NOMO-1 (cell line): ENCODE data around the gene FAT2.

ENCODE experiments used
- DNase-seq, 2 experiments: peaks; one replicate each; lab custom pipeline; 2025; ENCODE audit not compliant: unreplicated experiment in 2 of 2; lab: John Stamatoyannopoulos, UW

The FAT2 gene

GRCh38 chr5:151591144-151591819, at the start of gene FAT2:
TSS of gene FAT2 (minus strand) at chr5:151591331. CDS start at chr5:151568931, 22,400 bp downstream.
- DNase-seq = no peak

GRCh38 chr5:151638619-151639018, 47.5 kb upstream of the FAT2 start:
- no peak for DNase-seq

- DNase-seq = no peak
Measured at GRCh38 chr5:151637676-151638075, 46.5 kb upstream of the FAT2 start.

- DNase-seq = no peak
Measured at GRCh38 chr5:151633892-151634291, 42.8 kb upstream of the FAT2 start.

- no peak for DNase-seq
Measured at GRCh38 chr5:151632941-151633340, 41.8 kb upstream of the FAT2 start.

- DNase-seq = no peak
Measured at GRCh38 chr5:151632524-151632923, 41.4 kb upstream of the FAT2 start.

GRCh38 chr5:151631941-151632340, 40.8 kb upstream of the FAT2 start:
- no peak for DNase-seq

- no peak for DNase-seq
Measured at GRCh38 chr5:151630088-151630487, 39.0 kb upstream of the FAT2 start.

- no peak for DNase-seq
Measured at GRCh38 chr5:151628112-151628823, 37.1 kb upstream of the FAT2 start.

GRCh38 chr5:151627650-151628049, 36.5 kb upstream of the FAT2 start:
- DNase-seq = no peak

GRCh38 chr5:151625285-151625684, 34.2 kb upstream of the FAT2 start:
- no peak for DNase-seq

- no peak for DNase-seq
Measured at GRCh38 chr5:151624476-151624875, 33.3 kb upstream of the FAT2 start.

GRCh38 chr5:151622367-151623088, 31.4 kb upstream of the FAT2 start:
- DNase-seq = no peak

- no peak for DNase-seq
Measured at GRCh38 chr5:151620461-151620840, 29.3 kb upstream of the FAT2 start.

GRCh38 chr5:151619812-151620460, 28.8 kb upstream of the FAT2 start:
- DNase-seq = no peak

GRCh38 chr5:151618907-151619306, 27.8 kb upstream of the FAT2 start:
- DNase-seq = no peak

GRCh38 chr5:151617841-151618710, 26.9 kb upstream of the FAT2 start:
- no peak for DNase-seq

- no peak for DNase-seq
Measured at GRCh38 chr5:151617383-151617840, 26.3 kb upstream of the FAT2 start.

- DNase-seq = no peak
Measured at GRCh38 chr5:151615431-151615830, 24.3 kb upstream of the FAT2 start.

GRCh38 chr5:151614565-151614964, 23.4 kb upstream of the FAT2 start:
- no peak for DNase-seq
